Natural killer cell (primary cell): ENCODE results near the gene TLR6. TPM values are rescaled to one million over a fixed set of nuclear protein-coding genes. Genes with fewer than 3 reads are reported as not detected.

Experiments
- ATAC-seq, 3 donors: fragments of 150-1000 bp in 2 of 3; fragments of 200-7000 bp in 1 of 3; cut with Tn5 transposase; 1 replicate in 1 of 3; 2 replicates in 2 of 3; pipeline ENCODE4 v1.10.0; 2021; ENCODE audit warnings: mild to moderate bottlenecking in 2 of 3, moderate library complexity in 2 of 3
- DNase-seq, 2 donors: peaks; one replicate each; pipeline versions ENCODE4 v3.0.0 to v3.0.0-alpha.2; 2013 to 2021; ENCODE audit warnings: mixed read lengths in 1 of 2
- H3K27ac ChIP-seq: one replicate; pipeline ENCODE4 v1.5.1; 2013; ENCODE audit warnings: mild to moderate bottlenecking, low read length
- H3K27me3 ChIP-seq: one replicate; pipeline ENCODE4 v1.6.1; 2013; ENCODE audit warnings: low read length; ENCODE audit not compliant: control insufficient read depth, insufficient read depth
- H3K36me3 ChIP-seq: one replicate; pipeline ENCODE4 v1.6.1; 2013; ENCODE audit warnings: low read length; ENCODE audit not compliant: control insufficient read depth, insufficient read depth
- H3K4me1 ChIP-seq: one replicate; pipeline ENCODE4 v1.6.1; 2013; ENCODE audit warnings: low read length; ENCODE audit not compliant: control insufficient read depth, insufficient read depth
- H3K4me3 ChIP-seq: one replicate; pipeline ENCODE4 v1.5.1; 2013; ENCODE audit warnings: low read length
- H3K9me3 ChIP-seq: one replicate; pipeline ENCODE4 v1.6.1; 2013; ENCODE audit warnings: low read length; ENCODE audit not compliant: control insufficient read depth, insufficient read depth
- H3K27ac Mint-ChIP-seq, 2 donors: one replicate each; pipeline ENCODE4 v1.8.0; 2022; ENCODE audit warnings: mild to moderate bottlenecking in 2 of 2, mixed read lengths in 2 of 2, moderate library complexity in 1 of 2
- H3K27me3 Mint-ChIP-seq, 2 donors: one replicate each; pipeline ENCODE4 v1.8.0; 2022; ENCODE audit warnings: low read depth in 2 of 2, mixed read lengths in 2 of 2
- H3K36me3 Mint-ChIP-seq: one replicate; pipeline ENCODE4 v1.8.0; 2022; ENCODE audit warnings: mixed read lengths
- H3K4me1 Mint-ChIP-seq, 2 donors: one replicate each; pipeline ENCODE4 v1.8.0; 2022; ENCODE audit warnings: mixed read lengths in 2 of 2
- H3K4me3 Mint-ChIP-seq: one replicate; pipeline ENCODE4 v1.8.0; 2022; ENCODE audit warnings: mild to moderate bottlenecking, moderate library complexity, mixed read lengths
- H3K9me3 Mint-ChIP-seq, 2 donors: one replicate each; pipeline ENCODE4 v1.8.0; 2022; ENCODE audit warnings: mixed read lengths in 2 of 2
- CTCF ChIP-seq: fragments of 200-600 bp; IDR thresholded peaks from one replicate; pipeline ENCODE4 v1.8.0; 2022; ENCODE audit warnings: antibody characterized with exemption
- whole genome bisulfite sequencing: methylation state at CpG from one replicate; pipeline ENCODE4 v1.1.7; 2013; ENCODE audit warnings: missing lambda C conversion rate; ENCODE audit not compliant: insufficient coverage; 5-methylcytosine and 5-hydroxymethylcytosine counted together
- intact Hi-C: fragments of 100-400 bp; cut with micrococcal nuclease; formaldehyde crosslinking; loops from one replicate; pipeline ENCODE4 v1.14.2; 2022
- total RNA-seq, 4 donors: library from RNA; stranded (reverse); fragments of 120-200 nt in 1 of 4; gene quantifications; one replicate each; pipeline versions ENCODE4 v1.2.3 to v1.2.4, GENCODE V29; 2013 to 2022

Gene TLR6
- total RNA-seq, 3 donors from 2014 or later (not counting 1 experiment from before 2014, with no cell fraction given) = 6.3 to 9.8 (median 6.8) TPM

GRCh38 chr4:38904090-38904666, 47.6 kb upstream of the TLR6 start:
- Mint-ChIP-seq H3K4me3 (no peak overlapping the region), H3K27ac (no peak overlapping the region), H3K27me3 (peaks cover 0 to 5% of the 10 kb centered on the region in 2 donors), H3K9me3 (no peaks in the 10 kb centered on the region), H3K4me1 (no peaks in the 10 kb centered on the region), H3K36me3 (no peaks in the 10 kb centered on the region)
- intact Hi-C loops = no loop called here
- ATAC-seq (no peak), DNase-seq (no peak)
- Histone ChIP-seq H3K36me3 (no peaks in the 10 kb centered on the region), H3K9me3 (no peaks in the 10 kb centered on the region), H3K4me1 (no peaks in the 10 kb centered on the region), H3K27me3 (no peaks in the 10 kb centered on the region), H3K27ac (no peak overlapping the region), H3K4me3 (no peak overlapping the region)
- no peak for TF ChIP-seq CTCF
- WGBS = 92% methylated on average over 10 of the region's 10 CpGs

- no peaks in the 10 kb centered on the region for H3K36me3 Mint-ChIP-seq
- H3K4me1 Mint-ChIP-seq = no peaks in the 10 kb centered on the region
- TF ChIP-seq CTCF = peak; percentile 65
- intact Hi-C loops = loop anchor here (1.0 kb wide), 2 partner anchors 233 to 280 kb away; partner anchors contain the start of gene WDR19
- Histone ChIP-seq H3K36me3 (no peaks in the 10 kb centered on the region), H3K9me3 (no peaks in the 10 kb centered on the region), H3K27ac (no peak overlapping the region), H3K4me1 (no peaks in the 10 kb centered on the region), H3K27me3 (no peaks in the 10 kb centered on the region), H3K4me3 (no peak overlapping the region)
- H3K4me3 Mint-ChIP-seq = no peak overlapping the region
- H3K27me3 Mint-ChIP-seq = peaks cover 5 to 7% of the 10 kb centered on the region in 2 donors
- no peak overlapping the region for H3K27ac Mint-ChIP-seq
- ATAC-seq (peak; percentile 70 to 77 (median 72)), DNase-seq (peak in 1 of 2 donors; percentile 69)
- H3K9me3 Mint-ChIP-seq = no peaks in the 10 kb centered on the region
These were observed 46.1 kb upstream of the TLR6 start for GRCh38 chr4:38902695-38903094.

- H3K9me3 Mint-ChIP-seq = no peaks in the 10 kb centered on the region
- Histone ChIP-seq H3K9me3 (no peaks in the 10 kb centered on the region), H3K27ac (no peak overlapping the region), H3K4me3 (no peak overlapping the region), H3K4me1 (no peaks in the 10 kb centered on the region), H3K27me3 (no peaks in the 10 kb centered on the region), H3K36me3 (no peaks in the 10 kb centered on the region)
- DNase-seq (no peak), ATAC-seq (no peak)
- H3K27me3 Mint-ChIP-seq = peaks cover 5 to 7% of the 10 kb centered on the region in 2 donors
- WGBS = 94% methylated on average over 3 of the region's 5 CpGs
- H3K4me3 Mint-ChIP-seq = no peak overlapping the region
- TF ChIP-seq CTCF = no peak
- intact Hi-C loops = loop anchor here (1.0 kb wide), 2 partner anchors 233 to 280 kb away; partner anchors contain the start of gene WDR19
- no peaks in the 10 kb centered on the region for H3K4me1 Mint-ChIP-seq
- no peak overlapping the region for H3K27ac Mint-ChIP-seq
- H3K36me3 Mint-ChIP-seq = no peaks in the 10 kb centered on the region
These were observed 45.6 kb upstream of the TLR6 start for GRCh38 chr4:38902221-38902620.

GRCh38 chr4:38898245-38898644, 41.6 kb upstream of the TLR6 start:
- Mint-ChIP-seq H3K4me3 (no peak overlapping the region), H3K27ac (no peak overlapping the region), H3K4me1 (no peaks in the 10 kb centered on the region), H3K36me3 (no peaks in the 10 kb centered on the region), H3K27me3 (peaks cover 5 to 24% of the 10 kb centered on the region in 2 donors), H3K9me3 (no peaks in the 10 kb centered on the region)
- DNase-seq (no peak), ATAC-seq (no peak)
- intact Hi-C loops = no loop called here
- TF ChIP-seq CTCF = no peak
- 94% methylated on average over 6 of the region's 7 CpGs for WGBS
- Histone ChIP-seq H3K27me3 (no peaks in the 10 kb centered on the region), H3K9me3 (no peaks in the 10 kb centered on the region), H3K27ac (no peak overlapping the region), H3K4me1 (no peaks in the 10 kb centered on the region), H3K4me3 (no peak overlapping the region), H3K36me3 (no peaks in the 10 kb centered on the region)
